GM23338 (cell line): ENCODE results near the gene ZNF219. TPM values are rescaled to one million over a fixed set of nuclear protein-coding genes. Genes with fewer than 3 reads are reported as not detected.

Experiments
- ATAC-seq: fragments of 200-7000 bp; cut with Tn5 transposase; 3 replicates; pipeline ENCODE4 v1.9.1; 2020
- DNase-seq: peaks from one replicate; pipeline ENCODE4 v3.0.0-alpha.2; 2015; ENCODE audit warnings: low spot score
- H2AFZ ChIP-seq: fragments of 200-600 bp; sonication (generic); 2 replicates; pipeline ENCODE4 v1.8.0; 2016; ENCODE audit warnings: antibody characterized with exemption, mild to moderate bottlenecking, moderate library complexity
- H3F3A ChIP-seq: fragments of 200-600 bp; sonication (generic); replicated peaks from 2 replicates; pipeline ENCODE4 v1.8.0; 2017; ENCODE audit warnings: antibody characterized with exemption, mixed run types, low read depth
- H3K27ac ChIP-seq: fragments of 200-600 bp; sonication (generic); 2 replicates; pipeline ENCODE4 v1.6.1; 2016; ENCODE audit warnings: low read depth
- H3K27me3 ChIP-seq: fragments of 200-600 bp; sonication (generic); 2 replicates; pipeline ENCODE4 v1.8.0; 2016; ENCODE audit warnings: mild to moderate bottlenecking, mixed run types, moderate library complexity; ENCODE audit not compliant: insufficient read depth
- H3K36me3 ChIP-seq: fragments of 200-600 bp; sonication (generic); 2 replicates; pipeline ENCODE4 v1.8.0; 2016; ENCODE audit warnings: mild to moderate bottlenecking; ENCODE audit not compliant: insufficient read depth
- H3K4me1 ChIP-seq: fragments of 200-600 bp; sonication (generic); 2 replicates; pipeline ENCODE4 v1.8.0; 2016; ENCODE audit warnings: mild to moderate bottlenecking, moderate library complexity; ENCODE audit not compliant: insufficient read depth
- H3K4me2 ChIP-seq: fragments of 200-600 bp; sonication (generic); 2 replicates; pipeline ENCODE4 v1.7.1; 2017; ENCODE audit warnings: mixed run types
- H3K4me3 ChIP-seq: fragments of 200-600 bp; sonication (generic); 2 replicates; pipeline ENCODE4 v1.6.1; 2016; ENCODE audit warnings: mixed run types
- H3K79me2 ChIP-seq: fragments of 200-600 bp; sonication (generic); replicated peaks from 2 replicates; pipeline ENCODE4 v1.8.0; 2017; ENCODE audit warnings: mild to moderate bottlenecking; ENCODE audit not compliant: insufficient read depth
- H3K9me2 ChIP-seq: fragments of 200-600 bp; sonication (generic); 2 replicates; pipeline ENCODE4 v1.8.0; 2017; ENCODE audit not compliant: insufficient read depth
- H4K20me1 ChIP-seq: fragments of 200-600 bp; sonication (generic); replicated peaks from 2 replicates; pipeline ENCODE4 v1.8.0; 2017; ENCODE audit warnings: mild to moderate bottlenecking; ENCODE audit not compliant: insufficient read depth
- H3K27ac Mint-ChIP-seq: 2 replicates; pipeline ENCODE4 v1.8.0; 2020; ENCODE audit warnings: inconsistent platforms, mild to moderate bottlenecking, moderate library complexity, mixed read lengths
- H3K27me3 Mint-ChIP-seq: 3 replicates; pipeline ENCODE4 v1.8.0; 2022; ENCODE audit warnings: low read depth, mild to moderate bottlenecking, moderate library complexity, mixed read lengths, inconsistent platforms; ENCODE audit not compliant: insufficient read depth, poor library complexity
- H3K36me3 Mint-ChIP-seq: 3 replicates; pipeline ENCODE4 v1.8.0; 2021; ENCODE audit warnings: low read depth, mild to moderate bottlenecking, inconsistent platforms, moderate library complexity, mixed read lengths
- H3K4me1 Mint-ChIP-seq: 3 replicates; pipeline ENCODE4 v1.8.0; 2020; ENCODE audit warnings: mild to moderate bottlenecking, inconsistent platforms, mixed read lengths
- H3K4me3 Mint-ChIP-seq: 3 replicates; pipeline ENCODE4 v1.8.0; 2021; ENCODE audit warnings: moderate library complexity, mild to moderate bottlenecking, inconsistent platforms, mixed read lengths
- H3K9me3 Mint-ChIP-seq: 3 replicates; pipeline ENCODE4 v1.8.0; 2020; ENCODE audit warnings: moderate library complexity, mild to moderate bottlenecking, inconsistent platforms, mixed read lengths
- EZH2 ChIP-seq: fragments of 200-600 bp; sonication (generic); IDR thresholded peaks from one replicate; pipeline ENCODE4 v1.8.0; 2017; ENCODE audit warnings: antibody characterized with exemption, mild to moderate bottlenecking, low read depth; ENCODE audit not compliant: unreplicated experiment
- JUNB ChIP-seq: IDR thresholded peaks from one replicate; pipeline ENCODE4 v1.6.1; 2016; ENCODE audit warnings: antibody characterized with exemption; ENCODE audit not compliant: unreplicated experiment
- polyA plus RNA-seq: library from polyadenylated mRNA; unstranded; fragments of >200 nt; fragmentation: Nextera tagmentation; extraction: Ambion mirVana; gene quantifications from 2 replicates; pipeline ENCODE4 v1.2.1, GENCODE V29; 2016
- total RNA-seq: library from RNA; depleted of rRNA; stranded (reverse); fragments of >200 nt; shearing (Covaris generic); gene quantifications from 2 replicates; pipeline ENCODE4 v1.2.3, GENCODE V29; 2014
- TF ChIP-seq, protein P1 (sequence below): fragments of 250-450 bp; sonication (Bioruptor Pico); IDR thresholded peaks from 2 replicates; pipeline ENCODE4 v1.5.0; 2020; ENCODE audit warnings: mild to moderate bottlenecking, moderate library complexity
- TF ChIP-seq, protein P2 (sequence below): IDR thresholded peaks from 2 replicates; pipeline ENCODE4 v1.6.1; 2016; ENCODE audit warnings: antibody characterized with exemption
- TF ChIP-seq, protein P3 (sequence below), 2 experiments: fragments of 200-600 bp in 1 of 2; sonication (generic) in 1 of 2; conservative IDR thresholded peaks; 2 replicates each; pipeline versions ENCODE4 v1.5.1 to v1.6.1; 2016 to 2017; ENCODE audit warnings: antibody characterized with exemption in 2 of 2, low read depth in 2 of 2, mild to moderate bottlenecking in 2 of 2, moderate library complexity in 1 of 2

ZNF219 gene
- total and polyA plus RNA-seq, 2 experiments from 2014 or later, result 37.7 to 153 TPM

- TF ChIP-seq, protein P1, sequence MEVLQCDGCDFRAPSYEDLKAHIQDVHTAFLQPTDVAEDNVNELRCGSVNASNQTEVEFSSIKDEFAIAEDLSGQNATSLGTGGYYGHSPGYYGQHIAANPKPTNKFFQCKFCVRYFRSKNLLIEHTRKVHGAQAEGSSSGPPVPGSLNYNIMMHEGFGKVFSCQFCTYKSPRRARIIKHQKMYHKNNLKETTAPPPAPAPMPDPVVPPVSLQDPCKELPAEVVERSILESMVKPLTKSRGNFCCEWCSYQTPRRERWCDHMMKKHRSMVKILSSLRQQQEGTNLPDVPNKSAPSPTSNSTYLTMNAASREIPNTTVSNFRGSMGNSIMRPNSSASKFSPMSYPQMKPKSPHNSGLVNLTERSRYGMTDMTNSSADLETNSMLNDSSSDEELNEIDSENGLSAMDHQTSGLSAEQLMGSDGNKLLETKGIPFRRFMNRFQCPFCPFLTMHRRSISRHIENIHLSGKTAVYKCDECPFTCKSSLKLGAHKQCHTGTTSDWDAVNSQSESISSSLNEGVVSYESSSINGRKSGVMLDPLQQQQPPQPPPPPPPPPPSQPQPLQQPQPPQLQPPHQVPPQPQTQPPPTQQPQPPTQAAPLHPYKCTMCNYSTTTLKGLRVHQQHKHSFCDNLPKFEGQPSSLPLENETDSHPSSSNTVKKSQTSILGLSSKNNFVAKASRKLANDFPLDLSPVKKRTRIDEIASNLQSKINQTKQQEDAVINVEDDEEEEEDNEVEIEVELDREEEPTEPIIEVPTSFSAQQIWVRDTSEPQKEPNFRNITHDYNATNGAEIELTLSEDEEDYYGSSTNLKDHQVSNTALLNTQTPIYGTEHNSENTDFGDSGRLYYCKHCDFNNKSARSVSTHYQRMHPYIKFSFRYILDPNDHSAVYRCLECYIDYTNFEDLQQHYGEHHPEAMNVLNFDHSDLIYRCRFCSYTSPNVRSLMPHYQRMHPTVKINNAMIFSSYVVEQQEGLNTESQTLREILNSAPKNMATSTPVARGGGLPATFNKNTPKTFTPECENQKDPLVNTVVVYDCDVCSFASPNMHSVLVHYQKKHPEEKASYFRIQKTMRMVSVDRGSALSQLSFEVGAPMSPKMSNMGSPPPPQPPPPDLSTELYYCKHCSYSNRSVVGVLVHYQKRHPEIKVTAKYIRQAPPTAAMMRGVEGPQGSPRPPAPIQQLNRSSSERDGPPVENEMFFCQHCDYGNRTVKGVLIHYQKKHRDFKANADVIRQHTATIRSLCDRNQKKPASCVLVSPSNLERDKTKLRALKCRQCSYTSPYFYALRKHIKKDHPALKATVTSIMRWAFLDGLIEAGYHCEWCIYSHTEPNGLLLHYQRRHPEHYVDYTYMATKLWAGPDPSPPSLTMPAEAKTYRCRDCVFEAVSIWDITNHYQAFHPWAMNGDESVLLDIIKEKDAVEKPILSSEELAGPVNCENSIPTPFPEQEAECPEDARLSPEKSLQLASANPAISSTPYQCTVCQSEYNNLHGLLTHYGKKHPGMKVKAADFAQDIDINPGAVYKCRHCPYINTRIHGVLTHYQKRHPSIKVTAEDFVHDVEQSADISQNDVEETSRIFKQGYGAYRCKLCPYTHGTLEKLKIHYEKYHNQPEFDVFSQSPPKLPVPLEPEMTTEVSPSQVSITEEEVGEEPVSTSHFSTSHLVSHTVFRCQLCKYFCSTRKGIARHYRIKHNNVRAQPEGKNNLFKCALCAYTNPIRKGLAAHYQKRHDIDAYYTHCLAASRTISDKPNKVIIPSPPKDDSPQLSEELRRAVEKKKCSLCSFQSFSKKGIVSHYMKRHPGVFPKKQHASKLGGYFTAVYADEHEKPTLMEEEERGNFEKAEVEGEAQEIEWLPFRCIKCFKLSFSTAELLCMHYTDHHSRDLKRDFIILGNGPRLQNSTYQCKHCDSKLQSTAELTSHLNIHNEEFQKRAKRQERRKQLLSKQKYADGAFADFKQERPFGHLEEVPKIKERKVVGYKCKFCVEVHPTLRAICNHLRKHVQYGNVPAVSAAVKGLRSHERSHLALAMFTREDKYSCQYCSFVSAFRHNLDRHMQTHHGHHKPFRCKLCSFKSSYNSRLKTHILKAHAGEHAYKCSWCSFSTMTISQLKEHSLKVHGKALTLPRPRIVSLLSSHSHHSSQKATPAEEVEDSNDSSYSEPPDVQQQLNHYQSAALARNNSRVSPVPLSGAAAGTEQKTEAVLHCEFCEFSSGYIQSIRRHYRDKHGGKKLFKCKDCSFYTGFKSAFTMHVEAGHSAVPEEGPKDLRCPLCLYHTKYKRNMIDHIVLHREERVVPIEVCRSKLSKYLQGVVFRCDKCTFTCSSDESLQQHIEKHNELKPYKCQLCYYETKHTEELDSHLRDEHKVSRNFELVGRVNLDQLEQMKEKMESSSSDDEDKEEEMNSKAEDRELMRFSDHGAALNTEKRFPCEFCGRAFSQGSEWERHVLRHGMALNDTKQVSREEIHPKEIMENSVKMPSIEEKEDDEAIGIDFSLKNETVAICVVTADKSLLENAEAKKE (CRISPR knock-in tag), result no peak
- no peak for TF ChIP-seq EZH2
- TF ChIP-seq, protein P2, sequence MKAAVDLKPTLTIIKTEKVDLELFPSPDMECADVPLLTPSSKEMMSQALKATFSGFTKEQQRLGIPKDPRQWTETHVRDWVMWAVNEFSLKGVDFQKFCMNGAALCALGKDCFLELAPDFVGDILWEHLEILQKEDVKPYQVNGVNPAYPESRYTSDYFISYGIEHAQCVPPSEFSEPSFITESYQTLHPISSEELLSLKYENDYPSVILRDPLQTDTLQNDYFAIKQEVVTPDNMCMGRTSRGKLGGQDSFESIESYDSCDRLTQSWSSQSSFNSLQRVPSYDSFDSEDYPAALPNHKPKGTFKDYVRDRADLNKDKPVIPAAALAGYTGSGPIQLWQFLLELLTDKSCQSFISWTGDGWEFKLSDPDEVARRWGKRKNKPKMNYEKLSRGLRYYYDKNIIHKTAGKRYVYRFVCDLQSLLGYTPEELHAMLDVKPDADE, result no peak
Measured at GRCh38 chr14:21055432-21056117, 42.9 kb downstream of the ZNF219 start (continued).

GRCh38 chr14:21054768-21055145 lies 43.7 kb downstream of the ZNF219 start:
- Histone ChIP-seq H3K27ac (no peak overlapping the region), H3K36me3 (no peaks in the 10 kb centered on the region), H3K79me2 (no peaks in the 10 kb centered on the region), H3F3A (no peaks in the 10 kb centered on the region), H2AFZ (no peak overlapping the region), H3K9me2 (no peaks in the 10 kb centered on the region), H3K4me1 (peaks cover 6% of the 10 kb centered on the region; the same call in 1 of the 2 replicates), H3K4me2 (no peak overlapping the region), H3K27me3 (no peaks in the 10 kb centered on the region), H4K20me1 (no peaks in the 10 kb centered on the region), H3K4me3 (no peak overlapping the region)
- Mint-ChIP-seq H3K27me3 (peaks cover 5% of the 10 kb centered on the region), H3K27ac (no peak overlapping the region), H3K4me3 (no peak overlapping the region), H3K36me3 (no peaks in the 10 kb centered on the region), H3K9me3 (no peaks in the 10 kb centered on the region), H3K4me1 (peaks cover 10% of the 10 kb centered on the region; the same call in 2 of the 3 replicates)
- no peak for ATAC-seq
- no peak for DNase-seq
- TF ChIP-seq, protein P3, sequence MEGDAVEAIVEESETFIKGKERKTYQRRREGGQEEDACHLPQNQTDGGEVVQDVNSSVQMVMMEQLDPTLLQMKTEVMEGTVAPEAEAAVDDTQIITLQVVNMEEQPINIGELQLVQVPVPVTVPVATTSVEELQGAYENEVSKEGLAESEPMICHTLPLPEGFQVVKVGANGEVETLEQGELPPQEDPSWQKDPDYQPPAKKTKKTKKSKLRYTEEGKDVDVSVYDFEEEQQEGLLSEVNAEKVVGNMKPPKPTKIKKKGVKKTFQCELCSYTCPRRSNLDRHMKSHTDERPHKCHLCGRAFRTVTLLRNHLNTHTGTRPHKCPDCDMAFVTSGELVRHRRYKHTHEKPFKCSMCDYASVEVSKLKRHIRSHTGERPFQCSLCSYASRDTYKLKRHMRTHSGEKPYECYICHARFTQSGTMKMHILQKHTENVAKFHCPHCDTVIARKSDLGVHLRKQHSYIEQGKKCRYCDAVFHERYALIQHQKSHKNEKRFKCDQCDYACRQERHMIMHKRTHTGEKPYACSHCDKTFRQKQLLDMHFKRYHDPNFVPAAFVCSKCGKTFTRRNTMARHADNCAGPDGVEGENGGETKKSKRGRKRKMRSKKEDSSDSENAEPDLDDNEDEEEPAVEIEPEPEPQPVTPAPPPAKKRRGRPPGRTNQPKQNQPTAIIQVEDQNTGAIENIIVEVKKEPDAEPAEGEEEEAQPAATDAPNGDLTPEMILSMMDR (conservative IDR thresholded peaks at IDR 0.05; ENCODE audit: low read depth in 2 of 2), result no peak
- TF ChIP-seq JUNB, result no peak
- TF ChIP-seq, protein P1 (CRISPR knock-in tag), result no peak
